Right hindlimb (tissue), 1 donor: ENCODE results near the gene KRT80.

Experiments used
- DNase-seq: peaks from one replicate; pipeline ENCODE4 v3.0.0-alpha.2; 2018

KRT80 gene

DNA sequence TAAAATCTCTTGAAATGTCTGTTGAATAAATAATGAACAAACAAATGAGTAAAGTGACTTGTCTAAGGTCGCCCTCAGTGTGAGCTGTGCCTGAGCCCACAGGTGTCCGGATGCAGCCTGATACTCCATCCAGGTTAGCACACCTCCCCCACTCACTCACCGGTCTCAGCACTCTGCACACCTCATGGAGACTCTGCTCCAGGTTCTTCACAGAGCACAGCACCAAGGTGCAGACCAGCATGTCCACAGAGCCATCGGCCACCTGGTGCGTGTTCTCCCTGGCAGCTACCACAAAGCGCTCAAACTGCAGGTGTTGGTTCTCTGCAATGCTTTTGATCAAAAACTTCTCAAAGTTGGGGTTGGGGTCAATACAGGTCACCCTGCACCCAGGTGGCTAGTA lies 37.1 kb upstream of the KRT80 start:
- DNase-seq: no peak

DNA sequence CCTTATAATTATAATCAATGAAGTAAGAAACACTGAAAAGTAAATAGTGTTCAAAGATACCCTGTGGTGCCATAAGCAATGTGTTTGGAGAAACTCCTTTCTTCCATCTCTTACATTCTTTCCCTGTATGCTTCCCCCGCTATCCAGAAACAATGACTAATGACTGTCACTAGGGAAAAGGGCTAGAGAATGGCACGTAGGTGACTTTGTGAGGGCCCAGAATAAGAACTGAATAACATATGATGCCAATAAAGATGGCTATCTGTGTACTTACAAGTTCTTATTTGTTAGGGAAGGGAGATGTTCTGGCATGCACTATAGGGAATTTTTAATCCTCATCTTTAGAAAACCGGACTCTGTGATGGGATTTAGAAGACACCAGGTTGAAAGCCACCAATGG lies 36.6 kb upstream of the KRT80 start:
- no peak for DNase-seq

DNA sequence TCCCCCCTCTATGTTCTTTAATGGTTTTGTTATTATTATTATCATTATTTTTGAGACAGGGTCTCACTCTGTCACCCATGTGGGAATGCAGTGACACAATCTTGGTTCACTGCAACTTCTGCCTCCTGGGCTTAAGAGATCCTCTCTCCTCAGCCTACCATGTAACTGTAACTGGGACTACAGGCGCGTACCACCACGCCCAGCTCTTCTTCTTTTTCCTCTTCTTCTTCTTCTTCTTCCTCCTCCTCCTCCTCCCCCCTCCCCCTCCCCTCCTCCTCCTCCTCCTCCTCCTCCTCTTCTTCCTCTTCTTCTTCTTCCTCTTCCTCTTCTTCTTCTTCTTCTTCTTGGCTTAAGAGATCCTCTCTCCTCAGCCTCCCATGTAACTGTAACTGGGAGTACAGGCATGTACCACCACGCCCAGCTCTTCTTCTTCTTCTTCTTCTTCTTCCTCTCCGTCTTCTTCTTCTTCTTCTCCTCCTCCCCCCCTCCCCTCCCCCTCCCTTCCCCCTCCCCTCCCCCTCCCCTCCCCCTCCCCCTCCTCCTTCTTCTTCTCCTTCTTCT lies 35.9 kb upstream of the KRT80 start:
- no peak for DNase-seq

DNA sequence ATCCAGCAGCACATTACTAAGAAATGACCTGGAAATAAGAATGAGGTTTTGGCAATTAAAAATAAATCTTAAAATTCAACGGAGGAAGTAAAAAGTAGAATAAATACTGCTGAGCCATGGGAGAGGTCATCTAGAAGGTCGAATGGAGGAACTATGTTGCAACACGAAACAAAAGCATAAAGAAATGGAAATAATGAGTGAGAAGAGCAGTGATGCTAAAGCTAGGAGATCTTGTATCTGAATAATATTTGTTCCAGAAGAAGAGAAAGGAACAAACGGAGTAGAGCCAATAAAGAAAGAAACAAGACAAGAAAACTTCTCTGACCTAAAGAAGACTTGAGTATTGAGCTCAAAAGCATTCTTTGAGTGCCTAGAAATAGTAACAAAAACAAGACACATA lies 34.6 kb upstream of the KRT80 start:
- DNase-seq: no peak

DNA sequence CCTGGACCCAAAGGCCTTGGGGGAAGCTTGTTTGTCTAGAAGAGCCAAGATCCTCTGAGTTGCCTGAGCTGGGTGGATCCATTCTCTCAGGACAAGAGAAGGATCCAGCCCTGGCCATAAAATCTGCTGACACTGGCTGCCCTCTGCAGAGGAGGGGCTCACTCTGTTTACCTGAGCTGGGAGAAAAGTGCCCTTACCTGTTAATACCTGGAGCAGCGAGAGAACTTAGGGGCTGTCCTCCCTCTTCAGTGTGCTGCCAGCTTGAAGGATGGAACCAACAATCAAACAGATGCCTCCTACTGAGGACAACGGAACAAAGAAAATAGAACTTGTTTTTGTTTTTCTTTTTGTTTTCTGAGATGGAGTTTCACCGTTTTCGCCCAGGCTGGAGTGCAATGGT lies 33.9 kb upstream of the KRT80 start:
- no peak for DNase-seq

DNA sequence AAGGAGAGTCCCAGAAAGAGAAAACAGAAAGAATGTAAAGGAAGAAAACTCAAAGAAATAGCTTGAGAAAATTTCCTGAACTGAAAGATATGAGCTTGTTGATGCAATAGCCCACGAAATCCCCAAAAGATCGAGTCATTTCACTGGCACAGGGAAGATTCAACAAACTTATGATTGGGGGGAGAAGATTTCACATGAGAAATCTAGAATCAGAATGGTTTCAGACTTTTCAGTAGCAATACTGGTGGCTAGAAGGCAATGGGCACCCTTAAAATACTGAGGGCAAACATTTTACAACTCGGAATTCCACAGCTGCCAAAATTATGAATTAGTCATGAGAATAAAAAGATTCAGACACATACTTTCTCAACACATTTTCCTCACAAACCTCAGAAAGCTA lies 32.3 kb upstream of the KRT80 start:
- no peak for DNase-seq

DNA sequence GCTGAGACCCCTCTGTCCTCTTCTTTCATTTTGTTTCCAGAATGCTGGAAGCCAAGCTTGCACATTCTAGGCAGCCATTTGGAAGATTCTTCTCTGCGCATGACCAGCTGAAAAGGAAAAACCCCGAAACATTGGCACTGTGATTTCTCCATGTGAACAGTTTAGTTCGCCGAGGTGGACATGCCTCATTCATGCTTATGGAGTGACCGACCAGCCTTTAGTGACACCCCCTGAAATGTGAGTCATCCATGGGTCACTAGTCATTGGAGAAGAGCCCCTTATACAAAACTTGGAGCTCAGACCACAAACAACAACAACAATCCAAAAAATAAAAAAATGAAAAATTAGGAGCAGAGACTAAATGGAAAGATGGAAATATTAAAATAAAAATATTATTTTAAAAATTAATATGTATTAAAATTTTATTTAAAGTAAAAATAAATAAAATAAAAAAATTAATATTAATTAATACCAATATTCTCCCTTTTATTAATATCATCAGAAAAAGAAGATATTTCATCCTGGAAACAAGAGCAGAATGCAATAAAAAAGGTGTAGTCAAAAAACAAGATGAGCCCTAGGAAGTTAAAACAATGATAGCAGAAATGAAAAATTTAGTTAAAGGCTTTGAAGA lies 31.7 kb upstream of the KRT80 start:
- no peak for DNase-seq

DNA sequence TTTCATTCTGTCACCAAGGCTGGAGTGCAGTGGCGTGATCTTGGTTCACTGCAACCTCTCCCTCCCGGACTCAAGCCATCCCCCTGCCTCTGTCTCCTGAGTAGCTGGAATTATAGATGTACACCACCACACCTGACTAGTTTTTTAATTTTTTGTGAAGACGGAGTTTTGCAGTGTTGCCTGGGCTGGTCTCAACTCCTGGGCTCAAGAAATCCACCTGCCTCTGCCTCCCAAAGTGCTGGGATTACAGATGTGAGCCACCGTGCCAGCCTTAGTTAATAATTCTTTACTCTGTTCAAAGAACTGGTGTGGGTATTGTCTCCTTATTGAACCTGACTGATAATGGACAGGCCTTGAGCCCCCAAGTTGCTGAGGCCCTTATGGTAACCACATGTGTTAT lies 30.9 kb upstream of the KRT80 start:
- DNase-seq: no peak

DNA sequence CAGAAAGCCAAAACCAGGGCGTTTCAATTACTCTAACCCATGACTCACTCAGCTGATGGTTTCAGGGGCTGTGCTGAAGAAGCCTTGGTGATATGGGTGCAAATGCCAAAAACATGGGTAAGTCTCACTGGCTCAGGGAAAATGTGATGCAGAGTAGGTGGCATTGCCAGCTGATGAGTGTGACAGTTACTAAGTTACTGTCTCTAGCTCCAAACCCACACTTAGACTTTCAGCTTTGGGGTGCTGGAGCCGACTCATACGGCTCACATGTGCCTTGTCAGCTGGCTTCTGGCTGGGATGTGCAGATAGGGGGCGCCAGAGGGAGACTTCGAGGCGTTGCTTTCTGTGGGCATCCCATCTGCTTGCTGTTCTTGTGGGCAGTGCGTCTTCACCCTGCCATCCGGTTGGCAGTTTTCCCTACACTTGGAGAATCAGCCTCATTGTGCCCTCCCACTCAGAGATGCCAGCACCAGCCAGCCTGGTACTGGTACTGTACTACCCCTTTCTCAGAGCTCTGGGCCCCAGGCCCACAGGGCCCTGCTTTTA lies 30.2 kb upstream of the KRT80 start:
- DNase-seq: no peak

DNA sequence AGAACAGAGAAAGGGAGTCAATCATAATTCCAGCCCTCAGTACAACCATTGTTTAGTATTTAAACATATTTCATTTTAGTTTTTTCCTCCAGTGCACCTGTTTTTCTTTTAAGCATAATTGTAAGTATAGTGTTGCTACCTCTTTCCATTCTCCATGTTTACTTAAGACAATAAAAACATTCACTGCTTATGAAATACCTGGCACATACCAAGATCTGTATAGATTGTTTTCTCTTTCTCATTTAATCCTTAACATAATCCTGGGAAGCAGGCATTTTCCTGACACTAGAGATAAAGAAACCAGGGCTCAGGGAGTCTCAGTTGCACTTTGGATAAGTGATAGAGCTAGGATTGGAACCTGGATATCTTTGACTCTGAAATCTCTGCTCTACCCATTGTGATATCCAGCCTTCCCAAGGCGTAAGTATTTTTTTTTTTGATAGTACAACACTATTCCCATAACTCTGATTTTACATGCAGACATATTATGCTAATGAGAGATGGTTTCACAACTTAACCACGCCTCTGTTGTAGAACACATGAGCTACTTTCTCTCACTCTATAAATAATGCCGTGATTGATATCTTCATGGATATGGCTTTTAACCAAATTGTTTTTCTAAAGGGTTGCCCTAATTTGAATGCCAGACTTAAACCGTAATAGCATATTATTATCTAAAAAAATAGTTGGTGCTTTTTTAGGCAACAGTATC lies 29.4 kb upstream of the KRT80 start:
- DNase-seq: no peak

DNA sequence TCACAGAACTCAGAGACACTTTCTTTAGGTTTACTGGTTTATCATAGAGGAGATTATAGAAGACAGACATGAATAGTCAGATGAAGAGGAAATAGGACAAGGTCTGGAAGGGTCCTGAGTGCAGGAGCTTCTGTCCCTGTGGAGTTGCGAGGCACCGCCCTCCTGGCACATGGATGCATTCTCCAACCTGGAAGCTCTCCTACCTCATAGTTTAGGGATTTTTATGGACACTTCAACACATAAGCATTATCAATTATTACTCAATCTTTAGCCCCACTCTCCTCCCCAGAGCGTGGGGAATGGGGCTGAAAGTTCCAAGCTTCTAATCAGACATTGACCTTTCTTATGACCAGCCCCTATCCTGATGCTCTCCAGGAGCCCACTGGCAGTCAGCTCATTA lies 28.7 kb upstream of the KRT80 start:
- no peak for DNase-seq

DNA sequence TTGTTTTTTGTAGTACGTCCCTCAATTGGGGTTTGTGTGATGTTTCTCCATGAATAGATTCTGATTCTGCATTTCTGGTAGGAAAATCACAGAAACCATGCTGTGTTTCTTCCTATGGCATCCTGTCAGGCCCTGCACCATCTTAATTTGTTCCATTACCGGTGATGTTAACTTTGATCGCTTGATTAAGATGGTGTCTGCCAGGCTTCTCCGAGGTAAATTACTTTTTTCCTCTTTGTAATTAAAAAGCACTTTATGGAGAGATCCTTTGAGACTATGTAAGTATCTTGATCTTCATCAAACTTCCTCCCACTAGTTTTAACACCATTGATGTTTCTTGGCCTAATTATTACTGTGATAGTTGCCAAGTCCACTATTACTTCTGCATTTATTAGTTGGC lies 26.2 kb upstream of the KRT80 start:
- DNase-seq: no peak

DNA sequence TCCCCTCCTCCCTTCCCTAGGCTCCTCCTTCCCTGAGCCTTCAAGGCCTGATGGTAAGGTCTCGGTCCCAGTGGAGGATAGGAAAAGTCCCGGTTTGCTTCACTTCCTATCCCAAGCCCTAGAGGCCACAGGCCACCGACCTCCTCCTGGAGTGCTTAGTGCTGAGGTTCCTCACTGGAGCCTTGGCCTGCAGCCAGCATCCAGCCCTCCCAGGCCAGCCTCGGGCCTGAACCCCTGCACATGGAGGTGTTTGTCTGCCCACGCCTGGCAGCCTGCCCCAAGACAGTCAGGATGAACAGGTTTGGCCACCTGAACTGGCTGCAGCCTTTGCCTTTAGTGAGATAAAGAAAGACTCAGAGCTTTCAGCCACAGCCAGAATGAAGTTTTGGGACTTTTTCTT lies 25.4 kb upstream of the KRT80 start:
- no peak for DNase-seq

DNA sequence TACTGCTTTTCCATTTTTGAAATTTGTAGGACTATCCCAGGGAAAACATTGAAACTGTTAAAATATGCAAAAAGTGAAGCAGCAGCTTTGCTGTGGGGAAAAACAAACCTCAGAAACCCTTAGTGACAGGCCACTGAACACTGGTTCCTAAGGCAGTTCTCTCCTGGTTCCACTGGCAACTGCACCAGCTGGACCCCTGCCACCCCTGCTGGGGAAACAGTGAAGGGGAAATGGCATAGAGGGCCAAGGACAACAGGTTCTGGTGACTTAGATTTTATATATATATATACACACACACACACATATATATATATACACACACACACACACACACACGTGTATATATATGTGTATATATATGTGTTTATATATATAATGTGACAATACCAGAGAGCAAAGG lies 25.0 kb upstream of the KRT80 start:
- no peak for DNase-seq

DNA sequence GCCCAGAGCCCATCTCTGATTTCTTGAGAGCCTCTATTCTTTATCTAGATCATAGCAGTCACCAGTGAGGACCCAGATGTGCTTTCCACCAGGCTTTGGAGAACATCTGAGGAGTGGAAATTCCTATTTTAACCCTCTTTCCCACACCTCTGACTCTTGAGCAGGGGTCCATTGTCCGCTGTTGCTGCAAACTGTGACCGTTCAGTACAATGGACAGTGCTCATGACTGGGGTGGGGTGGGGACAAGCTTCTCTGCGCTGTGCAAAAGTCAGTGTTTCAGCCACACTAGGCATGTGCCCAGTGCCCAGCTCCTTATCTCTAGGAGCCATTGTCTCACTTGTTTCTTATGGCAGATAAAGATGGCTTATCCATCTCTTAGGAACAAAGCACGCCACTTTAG lies 24.3 kb upstream of the KRT80 start:
- no peak for DNase-seq

DNA sequence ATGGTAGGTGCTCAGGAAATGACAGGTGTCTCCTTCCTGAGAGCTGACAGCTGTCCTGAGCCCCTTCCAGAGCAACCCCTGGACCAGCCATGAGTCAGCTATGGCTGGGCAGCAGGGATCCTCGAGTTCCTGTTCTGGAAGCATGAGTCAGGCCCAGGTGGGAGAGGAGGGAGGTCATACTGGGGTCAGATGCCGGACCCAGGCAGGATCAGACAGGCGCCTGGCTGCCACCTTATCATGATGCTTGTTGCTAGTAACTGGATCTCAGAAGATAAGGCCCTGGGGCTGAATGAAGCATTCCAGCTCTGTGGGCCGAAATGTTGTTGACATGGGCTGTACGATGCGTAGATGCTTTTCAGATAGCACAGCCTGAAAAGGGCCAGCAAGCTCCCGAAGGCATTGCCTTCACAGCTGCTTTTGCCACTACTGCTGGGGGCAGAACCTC lies 23.8 kb upstream of the KRT80 start:
- no peak for DNase-seq

DNA sequence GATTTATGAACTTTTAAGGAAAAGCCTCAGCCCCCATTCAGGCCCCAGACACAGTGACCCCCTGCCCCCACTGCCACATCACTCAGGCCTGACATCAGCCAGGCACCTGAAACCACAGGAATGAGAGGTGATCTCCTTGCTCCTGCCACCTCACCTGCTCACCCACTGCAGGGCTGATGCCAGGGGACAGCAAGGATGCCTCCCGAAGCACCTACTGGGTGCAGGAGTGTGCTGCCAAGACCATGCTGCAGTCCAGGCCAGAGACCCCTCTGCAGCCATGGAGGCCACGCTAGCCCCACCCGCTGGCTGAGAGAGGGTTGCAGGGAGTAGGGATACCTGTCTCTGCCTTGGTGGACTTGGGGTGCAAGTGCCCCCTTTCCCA lies 22.6 kb upstream of the KRT80 start:
- DNase-seq: no peak

DNA sequence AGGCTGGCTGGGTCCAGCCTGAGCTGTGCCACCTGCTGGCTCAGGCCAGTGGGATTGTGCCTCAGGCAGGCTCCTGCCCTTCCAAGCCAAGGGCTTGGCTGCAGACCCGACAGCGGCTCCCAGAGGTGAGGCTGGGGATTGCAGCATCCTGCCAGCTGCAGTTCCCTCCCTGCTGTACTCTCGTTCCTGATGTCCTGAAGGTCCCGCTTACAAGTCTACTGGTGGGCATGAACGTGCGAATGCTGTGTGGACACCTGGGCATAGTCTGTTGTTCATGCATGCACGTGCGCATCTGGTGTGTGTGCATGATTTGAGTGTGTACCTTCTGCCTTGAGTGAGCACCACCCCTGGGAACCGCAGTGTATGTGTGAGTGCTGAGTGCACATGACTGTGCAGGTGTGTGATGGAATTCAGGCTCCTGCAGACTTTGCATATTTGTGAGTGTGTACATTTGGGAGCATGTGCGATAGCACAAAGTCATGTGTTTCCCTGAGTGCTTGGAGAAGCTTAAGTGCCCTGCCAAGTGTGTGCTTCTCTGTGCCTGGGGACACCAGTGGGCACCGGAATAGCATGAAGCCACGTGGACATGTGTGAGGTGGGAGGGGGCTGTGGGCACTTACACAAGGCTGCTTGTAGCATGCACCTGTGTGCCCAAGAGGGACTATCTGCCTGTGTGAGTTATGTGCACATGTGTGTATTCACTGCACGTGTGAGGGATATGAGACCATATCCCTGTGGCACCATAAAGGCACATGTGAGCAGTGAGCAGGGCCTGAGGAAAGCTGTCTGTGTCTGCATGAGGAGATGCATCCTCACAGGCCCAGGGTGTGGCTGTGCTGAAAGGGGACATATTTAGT lies 22.0 kb upstream of the KRT80 start:
- peak; percentile 72 for DNase-seq

DNA sequence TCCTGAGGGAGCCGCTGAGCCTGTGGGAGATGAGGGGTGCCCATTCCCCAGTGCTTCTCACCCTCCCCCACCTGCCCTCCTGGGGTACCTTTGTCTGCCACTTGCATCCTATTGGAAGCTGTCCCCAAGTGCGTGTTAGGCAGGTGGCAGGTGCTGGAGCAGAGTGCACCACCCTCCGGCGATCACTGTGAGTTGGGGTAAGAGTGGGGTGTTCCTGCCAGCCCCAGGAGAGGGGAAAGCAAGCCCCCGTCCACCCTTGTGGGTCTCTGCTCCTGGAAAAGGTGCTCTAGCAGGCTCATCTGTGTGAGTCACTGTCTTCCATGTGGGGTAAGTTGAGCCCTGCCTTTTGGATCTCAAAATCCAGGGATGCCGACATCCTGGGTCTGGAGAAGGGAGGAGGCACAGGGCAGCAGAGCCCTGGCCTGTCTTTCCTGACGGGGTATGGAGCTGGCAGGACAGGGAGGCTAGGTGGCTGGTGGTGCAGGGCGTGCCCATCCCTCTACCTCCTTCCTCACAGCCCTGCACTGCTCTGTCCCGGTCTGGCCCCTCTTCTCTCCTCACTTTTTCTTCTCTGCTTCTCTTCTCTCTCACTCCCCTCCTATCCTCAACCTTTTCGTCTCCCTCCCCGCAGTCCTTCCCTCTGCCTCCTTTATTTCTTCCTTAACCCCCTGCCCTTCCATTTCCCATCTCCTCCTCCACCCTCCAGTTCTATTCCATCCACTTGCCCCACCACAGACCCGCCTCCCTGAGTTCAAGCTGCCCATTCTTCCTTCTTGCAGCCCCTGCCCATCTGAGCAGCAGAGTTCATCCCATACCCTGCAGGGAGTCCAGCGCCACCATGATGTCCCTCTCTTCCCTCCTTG lies 21.1 kb upstream of the KRT80 start:
- peak; percentile 11 for DNase-seq

DNA sequence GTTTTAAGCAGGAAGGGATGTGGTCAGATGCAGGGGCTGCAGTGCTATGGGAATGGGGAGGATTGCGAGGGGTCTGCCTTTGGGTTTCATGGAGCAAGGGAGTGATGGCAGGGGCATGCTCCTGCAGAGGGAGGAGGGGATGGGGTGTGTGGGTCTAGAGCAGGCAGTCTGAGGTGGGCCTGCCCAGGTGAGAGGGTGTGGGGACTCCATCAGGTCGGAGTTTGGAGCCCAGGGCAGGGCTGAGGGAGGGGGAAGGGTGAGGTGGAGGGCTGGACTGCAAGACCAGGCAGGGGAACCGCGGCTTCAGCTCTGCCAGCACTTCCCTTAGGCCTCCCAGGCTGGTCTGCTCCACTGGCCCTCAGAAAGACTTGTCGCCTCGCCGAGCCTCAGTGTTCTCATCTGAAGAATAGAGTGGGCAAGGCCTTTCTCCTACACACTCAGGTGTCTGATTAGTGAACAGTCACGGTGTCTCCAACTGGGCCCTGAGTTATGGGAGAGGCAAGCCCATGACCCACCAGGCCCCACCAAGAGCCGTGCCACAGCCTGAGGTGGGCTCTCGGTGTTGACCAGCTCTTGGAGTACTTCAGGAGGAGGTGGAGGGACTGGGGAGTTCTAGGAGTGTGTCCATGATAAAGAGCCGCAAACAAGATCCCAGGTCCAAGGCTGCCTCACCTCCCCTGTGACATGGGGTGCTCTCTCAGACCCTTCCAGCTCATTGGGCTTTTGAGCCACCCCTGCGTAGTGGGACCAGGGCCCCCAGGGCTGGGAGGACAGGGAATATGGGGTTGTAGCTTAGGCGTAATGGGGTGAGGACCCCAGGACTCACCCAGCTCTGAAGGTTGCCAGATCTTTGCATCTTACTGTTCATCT lies 20.1 kb upstream of the KRT80 start:
- DNase-seq: peak; percentile 16

DNA sequence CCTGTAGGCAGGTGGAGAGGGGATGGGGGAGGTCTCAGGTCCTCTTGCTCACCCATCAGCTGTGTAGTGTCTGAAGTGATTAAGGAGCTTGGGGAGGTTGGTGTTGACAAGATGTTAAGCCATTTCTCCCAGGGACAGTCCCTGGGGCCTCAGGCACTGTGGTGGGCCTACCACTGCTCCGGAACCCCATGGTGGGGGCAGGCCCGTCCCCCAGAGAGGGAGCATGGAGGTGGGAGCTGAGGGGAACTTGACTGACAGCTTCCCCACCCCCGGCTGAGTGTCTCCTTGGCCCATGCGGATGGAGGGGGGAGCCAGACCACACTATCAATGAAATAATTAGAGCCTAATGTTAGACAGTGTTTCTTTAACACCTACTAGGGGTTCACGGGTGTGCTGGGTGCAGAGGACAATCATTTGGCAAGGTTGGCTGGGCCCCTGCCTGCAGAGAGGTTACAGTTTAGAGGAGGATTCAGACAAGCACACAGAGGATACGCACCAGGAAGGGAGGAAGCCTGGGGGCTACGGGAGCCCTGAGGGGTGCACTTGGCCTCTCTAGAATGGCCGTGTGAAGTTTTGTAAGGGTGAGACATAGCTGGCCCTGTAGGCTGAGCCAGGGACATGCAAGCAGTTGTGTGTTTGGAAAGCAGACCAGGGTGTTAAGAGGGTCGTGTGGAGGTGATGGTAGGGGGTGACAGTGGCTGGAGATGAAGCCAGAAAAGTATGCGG lies 19.3 kb upstream of the KRT80 start:
- DNase-seq: peak; percentile 7
